K562 (cell line): ENCODE results near the gene OR13J1. TPM values are rescaled to one million over a fixed set of nuclear protein-coding genes. Genes with fewer than 3 reads are reported as not detected.

Source experiments
- ATF4 ChIP-seq: fragments of 450-650 bp; formaldehyde crosslinking; IDR thresholded peaks from 2 replicates; pipeline ENCODE4 v1.4.0; 2022; ENCODE audit warnings: mild to moderate bottlenecking, moderate library complexity
- DPF2 ChIP-seq: fragments of 450-650 bp; IDR thresholded peaks from 2 replicates; pipeline ENCODE4 v1.6.1; 2016
- KAT7 ChIP-seq: sonication (generic); formaldehyde crosslinking; IDR thresholded peaks from 2 replicates; pipeline ENCODE4 v1.8.0; 2022; ENCODE audit warnings: missing genetic modification reagents, mild to moderate bottlenecking, borderline replicate concordance
- LARP7 ChIP-seq: fragments of 450-650 bp; IDR thresholded peaks from 2 replicates; pipeline ENCODE4 v1.6.1; 2016
- MAZ ChIP-seq, 2 experiments: fragments of 450-650 bp in 1 of 2; sonication (generic) in 1 of 2; formaldehyde crosslinking; IDR thresholded peaks in 1 of 2; conservative IDR thresholded peaks in 1 of 2; 2 replicates each; pipeline versions ENCODE4 v1.4.0 to v1.5.0; 2020; ENCODE audit warnings: mild to moderate bottlenecking in 1 of 2, missing genetic modification reagents in 1 of 2
- MECOM ChIP-seq: fragments of 250-450 bp; sonication (Bioruptor Pico); IDR thresholded peaks from 2 replicates; pipeline ENCODE4 v1.8.0; 2022; ENCODE audit warnings: inconsistent platforms
- MTA3 ChIP-seq: fragments of 450-650 bp; formaldehyde crosslinking; IDR thresholded peaks from 2 replicates; pipeline ENCODE4 v1.6.1; 2017; ENCODE audit warnings: mild to moderate bottlenecking, borderline replicate concordance
- NBN ChIP-seq: fragments of 450-650 bp; IDR thresholded peaks from 2 replicates; pipeline ENCODE4 v1.6.1; 2016; ENCODE audit warnings: low read depth, mild to moderate bottlenecking
- POLR2B ChIP-seq: fragments of 450-650 bp; IDR thresholded peaks from 2 replicates; pipeline ENCODE4 v1.6.1; 2018; ENCODE audit warnings: low read depth; ENCODE audit not compliant: partially characterized antibody
- RAD21 ChIP-seq, 2 experiments: fragments of 250-450 bp in 1 of 2; fragments of 450-650 bp in 1 of 2; sonication (Bioruptor Pico) in 1 of 2; formaldehyde crosslinking in 1 of 2; IDR thresholded peaks in 1 of 2; conservative IDR thresholded peaks in 1 of 2; 2 replicates each; pipeline versions ENCODE4 v1.4.0 to v1.8.0; 2020 to 2022; ENCODE audit warnings: mild to moderate bottlenecking in 2 of 2, moderate library complexity in 1 of 2
- RNF2 ChIP-seq: sonication (generic); IDR thresholded peaks from 2 replicates; pipeline ENCODE4 v1.6.1; 2016
- SP1 ChIP-seq: sonication (generic); formaldehyde crosslinking; IDR thresholded peaks from 2 replicates; pipeline ENCODE4 v1.8.1; 2022; ENCODE audit warnings: mild to moderate bottlenecking, missing genetic modification reagents
- TFE3 ChIP-seq: fragments of 450-650 bp; formaldehyde crosslinking; IDR thresholded peaks from 2 replicates; pipeline ENCODE4 v1.4.0; 2020; ENCODE audit warnings: mild to moderate bottlenecking, mixed read lengths
- ZBTB2 ChIP-seq: fragments of 450-650 bp; IDR thresholded peaks from 2 replicates; pipeline ENCODE4 v1.6.1; 2016; ENCODE audit warnings: antibody characterized with exemption
- ZBTB49 ChIP-seq: sonication (generic); formaldehyde crosslinking; IDR thresholded peaks from 2 replicates; pipeline ENCODE4 v1.8.0; 2022; ENCODE audit warnings: missing genetic modification reagents, mild to moderate bottlenecking, borderline replicate concordance
- ZFP30 ChIP-seq: fragments of 250-450 bp; sonication (Bioruptor Pico); IDR thresholded peaks from 2 replicates; pipeline ENCODE4 v1.8.0; 2022; ENCODE audit warnings: moderate library complexity, mild to moderate bottlenecking, inconsistent platforms, borderline replicate concordance
- ZHX1 ChIP-seq: fragments of 150-350 bp; conservative IDR thresholded peaks from 2 replicates; pipeline ENCODE4 v1.6.1; 2014; ENCODE audit warnings: low read length
- ZNF41 ChIP-seq: fragments of 250-450 bp; sonication (Bioruptor Pico); conservative IDR thresholded peaks from 2 replicates; pipeline ENCODE4 v1.4.0; 2020; ENCODE audit warnings: mild to moderate bottlenecking
- ZNF766 ChIP-seq: fragments of 200-800 bp; sonication (Bioruptor generic); conservative IDR thresholded peaks from 2 replicates; pipeline ENCODE4 v1.6.1; 2016; ENCODE audit warnings: missing genetic modification characterization, missing compliant biosample characterization
- polyA plus RNA-seq, 8 experiments: library from polyadenylated mRNA; depleted of rRNA in 4 of 8; stranded (reverse) in 5 of 8; unstranded in 3 of 8; fragments of >200 nt; fragmentation: Nextera tagmentation in 2 of 8; fragmentation: Illumina TruSeq in 1 of 8; extraction: Ambion mirVana in 2 of 8; extraction: Trizol in 1 of 8; gene quantifications; 2 replicates each; pipeline versions ENCODE4 v1.2.1 to v1.2.3, GENCODE V29; 2011 to 2014; ENCODE audit warnings: inconsistent platforms in 1 of 8, missing spikeins in 1 of 8
- total RNA-seq, 7 experiments: library from RNA; depleted of rRNA in 6 of 7; stranded (reverse); fragments of >200 nt in 6 of 7; fragmentation: Illumina TruSeq in 2 of 7; extraction: Trizol in 2 of 7; gene quantifications; 2 replicates each; pipeline versions ENCODE4 v1.2.1 to v1.2.3, GENCODE V29; 2011 to 2021; ENCODE audit warnings: low replicate concordance in 1 of 7

Gene OR13J1
- total and polyA plus RNA-seq, 9 of the 15 experiments (the other 6 are each of a cell fraction or from before 2014, with no cell fraction given): not detected

- TF ChIP-seq MAZ (CRISPR knock-in tag; conservative IDR thresholded peaks at IDR 0.05 in 1 of 2, IDR thresholded peaks at IDR 0.05 in 1 of 2): peak; percentile 31 to 47; a peak in 2 of 4 replicates
- TF ChIP-seq ZFP30 (CRISPR knock-in tag): no peak
- peak; percentile 50; the same call in 1 of the 2 replicates for TF ChIP-seq MTA3
- peak; percentile 71; the same call in 1 of the 2 replicates for TF ChIP-seq RNF2
- no peak; the same call in 1 of the 2 replicates for TF ChIP-seq ZBTB2
- no peak for TF ChIP-seq KAT7
- no peak for TF ChIP-seq MECOM (CRISPR knock-in tag)
- TF ChIP-seq ATF4: no peak
- peak; percentile 80; the same call in 1 of the 2 replicates for TF ChIP-seq ZNF766 (CRISPR knock-in tag)
- TF ChIP-seq RAD21 (CRISPR knock-in tag; conservative IDR thresholded peaks at IDR 0.05 in 1 of 2, IDR thresholded peaks at IDR 0.05 in 1 of 2): peak in 1 of 2 experiments; percentile 43; a peak in 2 of 4 replicates
- TF ChIP-seq ZNF41 (CRISPR knock-in tag): no peak
- TF ChIP-seq NBN: peak; percentile 80
- TF ChIP-seq ZHX1: no peak
- peak; percentile 70 for TF ChIP-seq DPF2
- no peak for TF ChIP-seq LARP7
- no peak for TF ChIP-seq POLR2B
- TF ChIP-seq ZBTB49 (CRISPR knock-in tag): no peak
- TF ChIP-seq SP1 (CRISPR knock-in tag): peak; percentile 33; the same call in 1 of the 2 replicates
- no peak for TF ChIP-seq TFE3 (CRISPR knock-in tag)
These were observed 44.2 kb upstream of the OR13J1 start (continued) for GRCh38 chr9:35914301-35914807.
